Liver (tissue), 9 donors: ENCODE measurements around the gene ANKLE1. TPM values are rescaled to one million over a fixed set of nuclear protein-coding genes. Genes with fewer than 3 reads are reported as not detected.

Experiments
- DNase-seq: peaks from one replicate; pipeline ENCODE4 v3.0.0-alpha.2; 2017; ENCODE audit warnings: low spot score
- H3K27ac ChIP-seq, 2 donors: one replicate each; pipeline ENCODE4 v1.7.0; 2013; ENCODE audit warnings: inconsistent platforms in 2 of 2, low read length in 2 of 2, control low read depth in 1 of 2, low read depth in 1 of 2, mild to moderate bottlenecking in 1 of 2
- H3K27me3 ChIP-seq, 4 donors: one replicate each; pipeline versions ENCODE4 v1.6.1 to v1.7.0; 2013; ENCODE audit warnings: low read length in 3 of 4, inconsistent platforms in 1 of 4, mild to moderate bottlenecking in 1 of 4, moderate library complexity in 1 of 4; ENCODE audit not compliant: control insufficient read depth in 4 of 4, insufficient read depth in 4 of 4
- H3K36me3 ChIP-seq, 4 donors: one replicate each; pipeline versions ENCODE4 v1.6.1 to v1.7.0; 2013; ENCODE audit warnings: low read length in 3 of 4, mild to moderate bottlenecking in 3 of 4, low read depth in 1 of 4, moderate library complexity in 1 of 4; ENCODE audit not compliant: control insufficient read depth in 4 of 4, insufficient read depth in 3 of 4
- H3K4me1 ChIP-seq, 4 donors: one replicate each; pipeline versions ENCODE4 v1.6.1 to v1.7.0; 2013; ENCODE audit warnings: low read length in 3 of 4, mild to moderate bottlenecking in 3 of 4, moderate library complexity in 1 of 4; ENCODE audit not compliant: control insufficient read depth in 4 of 4, insufficient read depth in 4 of 4
- H3K4me3 ChIP-seq, 3 donors: one replicate each; pipeline versions ENCODE4 v1.6.1 to v1.7.0; 2013; ENCODE audit warnings: low read length in 3 of 3, control low read depth in 1 of 3, low read depth in 1 of 3, mild to moderate bottlenecking in 1 of 3
- H3K9ac ChIP-seq, 2 donors: one replicate each; pipeline ENCODE4 v1.7.0; 2013; ENCODE audit warnings: low read length in 2 of 2, mild to moderate bottlenecking in 2 of 2, moderate library complexity in 2 of 2, control low read depth in 1 of 2, low read depth in 1 of 2
- H3K9me3 ChIP-seq, 4 donors: one replicate each; pipeline versions ENCODE4 v1.6.1 to v1.7.0; 2013; ENCODE audit warnings: low read length in 3 of 4; ENCODE audit not compliant: control insufficient read depth in 4 of 4
- EGR1 ChIP-seq, 2 donors: IDR thresholded peaks; 2 replicates each; pipeline ENCODE4 v1.6.1; 2016 to 2018; ENCODE audit warnings: antibody characterized with exemption in 2 of 2, low read depth in 2 of 2
- FOXA1 ChIP-seq: IDR thresholded peaks from 2 replicates; pipeline ENCODE4 v1.6.1; 2016; ENCODE audit warnings: antibody characterized with exemption
- FOXA2 ChIP-seq: IDR thresholded peaks from 2 replicates; pipeline ENCODE4 v1.6.1; 2016; ENCODE audit warnings: antibody characterized with exemption
- HNF4A ChIP-seq, 2 donors: conservative IDR thresholded peaks; 2 replicates each; pipeline ENCODE4 v1.6.1; 2016; ENCODE audit warnings: antibody characterized with exemption in 2 of 2, mild to moderate bottlenecking in 2 of 2
- HNF4G ChIP-seq: IDR thresholded peaks from 2 replicates; pipeline ENCODE4 v1.6.1; 2016; ENCODE audit warnings: antibody characterized with exemption
- JUND ChIP-seq, 2 donors: IDR thresholded peaks; 2 replicates each; pipeline ENCODE4 v1.6.1; 2016; ENCODE audit warnings: antibody characterized with exemption in 2 of 2
- MAX ChIP-seq: IDR thresholded peaks from 2 replicates; pipeline ENCODE4 v1.6.1; 2016; ENCODE audit warnings: antibody characterized with exemption
- NR2F2 ChIP-seq: IDR thresholded peaks from 2 replicates; pipeline ENCODE4 v1.6.1; 2016; ENCODE audit warnings: antibody characterized with exemption
- RAD21 ChIP-seq, 2 donors: IDR thresholded peaks; 2 replicates each; pipeline ENCODE4 v1.6.1; 2016; ENCODE audit warnings: antibody characterized with exemption in 2 of 2, mild to moderate bottlenecking in 2 of 2
- RXRA ChIP-seq, 2 donors: IDR thresholded peaks; 2 replicates each; pipeline ENCODE4 v1.6.1; 2017 to 2018; ENCODE audit warnings: antibody characterized with exemption in 2 of 2, mild to moderate bottlenecking in 1 of 2
- SP1 ChIP-seq: IDR thresholded peaks from 2 replicates; pipeline ENCODE4 v1.6.1; 2018; ENCODE audit warnings: antibody characterized with exemption, mild to moderate bottlenecking
- TAF1 ChIP-seq: conservative IDR thresholded peaks from 2 replicates; pipeline ENCODE4 v1.6.1; 2016; ENCODE audit warnings: antibody characterized with exemption, mild to moderate bottlenecking
- YY1 ChIP-seq: IDR thresholded peaks from 2 replicates; pipeline ENCODE4 v1.6.1; 2016; ENCODE audit warnings: antibody characterized with exemption, mild to moderate bottlenecking
- WGBS: extraction: QIAGEN DNeasy Blood & Tissue Kit; methylation state at CpG from one replicate; pipeline ENCODE4 v1.1.7; 2013; 5-methylcytosine and 5-hydroxymethylcytosine counted together
- polyA plus RNA-seq, 2 donors: library from polyadenylated mRNA; stranded (reverse) in 1 of 2; unstranded in 1 of 2; fragments of 200-250 nt in 1 of 2; fragments of >200 nt in 1 of 2; fragmentation: Nextera tagmentation in 1 of 2; extraction: Ambion mirVana in 1 of 2; gene quantifications; one replicate each; pipeline versions ENCODE4 v1.2.1 to v1.2.3, GENCODE V29; 2013 to 2015
- total RNA-seq, 2 donors: library from RNA; depleted of rRNA; stranded (reverse); fragments of >200 nt; gene quantifications; one replicate each; pipeline ENCODE4 v1.2.3, GENCODE V29; 2014
- TF ChIP-seq, protein P1 (sequence below): IDR thresholded peaks from 2 replicates; pipeline ENCODE4 v1.6.1; 2016; ENCODE audit warnings: antibody characterized with exemption
- TF ChIP-seq, protein P2 (sequence below): IDR thresholded peaks from 2 replicates; pipeline ENCODE4 v1.6.1; 2016; ENCODE audit warnings: antibody characterized with exemption
- TF ChIP-seq, protein P3 (sequence below): fragments of 150-350 bp; IDR thresholded peaks from 2 replicates; pipeline ENCODE4 v1.5.1; 2017; ENCODE audit warnings: improper control_type of control experiment, low read depth, low read length; ENCODE audit not compliant: missing input control
- donor health status: healthy.
- donor health status: healthy.
- donor health status: healthy.
- donor health status: healthy.
- donor health status: healthy.

The ANKLE1 gene
- total and polyA plus RNA-seq, 4 donors, result 0.10 to 43.2 (median 0.29) TPM

DNA sequence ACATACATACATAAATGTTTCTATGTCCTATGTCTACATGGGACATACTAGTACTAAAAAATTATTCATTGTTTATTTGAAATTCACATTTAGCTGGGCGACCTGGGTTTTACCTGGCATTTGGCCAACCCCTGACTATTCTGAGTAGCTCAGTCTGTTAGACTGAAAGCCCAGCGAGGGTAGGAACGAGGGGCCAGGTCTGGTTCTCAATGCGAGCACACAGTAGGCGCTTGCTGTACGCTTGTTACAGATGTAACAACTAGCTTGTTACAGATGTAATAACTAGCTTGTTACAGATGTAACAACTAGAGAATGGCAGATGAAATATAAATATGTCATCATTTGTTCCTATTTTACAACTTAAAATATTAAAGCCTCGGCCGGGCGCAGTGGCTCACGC is 53.9 kb downstream of the ANKLE1 start:
- H3K9ac ChIP-seq, result no peak overlapping the region
- H3K27ac ChIP-seq, result no peak overlapping the region
- DNase-seq, result no peak
- 73% methylated on average over 10 of the region's 10 CpGs for WGBS
- H3K27me3 ChIP-seq, result no peaks in the 10 kb centered on the region
- no peaks in the 10 kb centered on the region for H3K36me3 ChIP-seq
- TF ChIP-seq FOXA2, result no peak
- no peak for TF ChIP-seq TAF1
- TF ChIP-seq MAX, result no peak
- no peak for TF ChIP-seq HNF4G
- TF ChIP-seq HNF4A (conservative IDR thresholded peaks at IDR 0.05), result no peak
- TF ChIP-seq, protein P1, sequence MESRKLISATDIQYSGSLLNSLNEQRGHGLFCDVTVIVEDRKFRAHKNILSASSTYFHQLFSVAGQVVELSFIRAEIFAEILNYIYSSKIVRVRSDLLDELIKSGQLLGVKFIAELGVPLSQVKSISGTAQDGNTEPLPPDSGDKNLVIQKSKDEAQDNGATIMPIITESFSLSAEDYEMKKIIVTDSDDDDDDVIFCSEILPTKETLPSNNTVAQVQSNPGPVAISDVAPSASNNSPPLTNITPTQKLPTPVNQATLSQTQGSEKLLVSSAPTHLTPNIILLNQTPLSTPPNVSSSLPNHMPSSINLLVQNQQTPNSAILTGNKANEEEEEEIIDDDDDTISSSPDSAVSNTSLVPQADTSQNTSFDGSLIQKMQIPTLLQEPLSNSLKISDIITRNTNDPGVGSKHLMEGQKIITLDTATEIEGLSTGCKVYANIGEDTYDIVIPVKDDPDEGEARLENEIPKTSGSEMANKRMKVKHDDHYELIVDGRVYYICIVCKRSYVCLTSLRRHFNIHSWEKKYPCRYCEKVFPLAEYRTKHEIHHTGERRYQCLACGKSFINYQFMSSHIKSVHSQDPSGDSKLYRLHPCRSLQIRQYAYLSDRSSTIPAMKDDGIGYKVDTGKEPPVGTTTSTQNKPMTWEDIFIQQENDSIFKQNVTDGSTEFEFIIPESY, result no peak
- TF ChIP-seq RXRA (IDR thresholded peaks at IDR 0.05), result no peak
- TF ChIP-seq EGR1 (IDR thresholded peaks at IDR 0.05; ENCODE audit: low read depth in 2 of 2), result no peak
- TF ChIP-seq, protein P2, sequence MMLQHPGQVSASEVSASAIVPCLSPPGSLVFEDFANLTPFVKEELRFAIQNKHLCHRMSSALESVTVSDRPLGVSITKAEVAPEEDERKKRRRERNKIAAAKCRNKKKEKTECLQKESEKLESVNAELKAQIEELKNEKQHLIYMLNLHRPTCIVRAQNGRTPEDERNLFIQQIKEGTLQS, result no peak
- TF ChIP-seq YY1, result no peak
- TF ChIP-seq SP1, result no peak
- no peak for TF ChIP-seq JUND (IDR thresholded peaks at IDR 0.05)
- TF ChIP-seq, protein P3, sequence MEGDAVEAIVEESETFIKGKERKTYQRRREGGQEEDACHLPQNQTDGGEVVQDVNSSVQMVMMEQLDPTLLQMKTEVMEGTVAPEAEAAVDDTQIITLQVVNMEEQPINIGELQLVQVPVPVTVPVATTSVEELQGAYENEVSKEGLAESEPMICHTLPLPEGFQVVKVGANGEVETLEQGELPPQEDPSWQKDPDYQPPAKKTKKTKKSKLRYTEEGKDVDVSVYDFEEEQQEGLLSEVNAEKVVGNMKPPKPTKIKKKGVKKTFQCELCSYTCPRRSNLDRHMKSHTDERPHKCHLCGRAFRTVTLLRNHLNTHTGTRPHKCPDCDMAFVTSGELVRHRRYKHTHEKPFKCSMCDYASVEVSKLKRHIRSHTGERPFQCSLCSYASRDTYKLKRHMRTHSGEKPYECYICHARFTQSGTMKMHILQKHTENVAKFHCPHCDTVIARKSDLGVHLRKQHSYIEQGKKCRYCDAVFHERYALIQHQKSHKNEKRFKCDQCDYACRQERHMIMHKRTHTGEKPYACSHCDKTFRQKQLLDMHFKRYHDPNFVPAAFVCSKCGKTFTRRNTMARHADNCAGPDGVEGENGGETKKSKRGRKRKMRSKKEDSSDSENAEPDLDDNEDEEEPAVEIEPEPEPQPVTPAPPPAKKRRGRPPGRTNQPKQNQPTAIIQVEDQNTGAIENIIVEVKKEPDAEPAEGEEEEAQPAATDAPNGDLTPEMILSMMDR, result no peak
- no peak for TF ChIP-seq NR2F2
- no peak for TF ChIP-seq FOXA1
- no peak for TF ChIP-seq RAD21 (IDR thresholded peaks at IDR 0.05)
- peaks cover 9 to 37% (median 26%) of the 10 kb centered on the region in 4 donors for H3K4me1 ChIP-seq
- H3K4me3 ChIP-seq, result no peak overlapping the region
- H3K9me3 ChIP-seq, result no peaks in the 10 kb centered on the region

Other genes with a start within 250 kb of the ANKLE1 start
- 1 to 10 TPM; 3.3 to 5.7 TPM for gene HAUS8, start 206.4 kb upstream of the ANKLE1 start, total RNA-seq
- gene HAUS8, start 206.4 kb upstream of the ANKLE1 start, polyA plus RNA-seq, result 1 to 10 TPM; 3.3 to 4.2 TPM
- 10 to 100 TPM; 21.5 to 32.5 TPM for gene MYO9B, start 206.1 kb upstream of the ANKLE1 start, total RNA-seq
- 10 to 100 TPM in 1 of 2 donors, 1 to 10 TPM in 1; 9.1 to 20.5 TPM for gene MYO9B, start 206.1 kb upstream of the ANKLE1 start, polyA plus RNA-seq
- gene USE1, start 66.5 kb upstream of the ANKLE1 start, total RNA-seq, result 10 to 100 TPM in 1 of 2 donors, 1 to 10 TPM in 1; 9.6 to 13.6 TPM
- 10 to 100 TPM; 22.6 to 27.8 TPM for gene USE1, start 66.5 kb upstream of the ANKLE1 start, polyA plus RNA-seq
- 10 to 100 TPM in 1 of 2 donors, 1 to 10 TPM in 1; 4.9 to 10.5 TPM for gene OCEL1, start 55.7 kb upstream of the ANKLE1 start, total RNA-seq
- 10 to 100 TPM; 31.1 to 32.5 TPM for gene OCEL1, start 55.7 kb upstream of the ANKLE1 start, polyA plus RNA-seq
- gene NR2F6, start 36.0 kb upstream of the ANKLE1 start, total RNA-seq, result 10 to 100 TPM; 52.2 to 86.1 TPM
- gene NR2F6, start 36.0 kb upstream of the ANKLE1 start, polyA plus RNA-seq, result 10 to 100 TPM; 30.5 to 53.1 TPM
- 1 to 10 TPM; 2.1 to 2.6 TPM for gene USHBP1, start 17.2 kb upstream of the ANKLE1 start, total RNA-seq
- 1 to 10 TPM; 1.2 to 1.6 TPM for gene USHBP1, start 17.2 kb upstream of the ANKLE1 start, polyA plus RNA-seq
- gene BABAM1, start 14.5 kb upstream of the ANKLE1 start, total RNA-seq, result 10 to 100 TPM; 29.3 to 47.0 TPM
- 10 to 100 TPM; 31.3 to 35.7 TPM for gene BABAM1, start 14.5 kb upstream of the ANKLE1 start, polyA plus RNA-seq
- 10 to 100 TPM in 1 of 2 donors, 1 to 10 TPM in 1; 6.3 to 26.9 TPM for gene ABHD8, start 21.5 kb downstream of the ANKLE1 start, total RNA-seq
- 10 to 100 TPM in 1 of 2 donors, 1 to 10 TPM in 1; 8.6 to 20.2 TPM for gene ABHD8, start 21.5 kb downstream of the ANKLE1 start, polyA plus RNA-seq
- gene MRPL34, start 24.0 kb downstream of the ANKLE1 start, total RNA-seq, result 100 to 1,000 TPM in 1 of 2 donors, 10 to 100 TPM in 1; 23.3 to 123 TPM
- gene MRPL34, start 24.0 kb downstream of the ANKLE1 start, polyA plus RNA-seq, result 100 to 1,000 TPM; 158 to 301 TPM
- 10 to 100 TPM in 1 of 2 donors, 1 to 10 TPM in 1; 7.9 to 13.5 TPM for gene DDA1, start 27.7 kb downstream of the ANKLE1 start, total RNA-seq
- gene DDA1, start 27.7 kb downstream of the ANKLE1 start, polyA plus RNA-seq, result 10 to 100 TPM; 28.2 to 37.9 TPM
- gene ANO8, start 53.0 kb downstream of the ANKLE1 start, total RNA-seq, result 1 to 10 TPM; 1.8 to 5.8 TPM
- gene ANO8, start 53.0 kb downstream of the ANKLE1 start, polyA plus RNA-seq, result 1 to 10 TPM in 1 of 2 donors, under 1 TPM in 1; 0.75 to 2.3 TPM
- gene GTPBP3, start 55.7 kb downstream of the ANKLE1 start, total RNA-seq, result 10 to 100 TPM in 1 of 2 donors, 1 to 10 TPM in 1; 9.8 to 15.5 TPM
- gene GTPBP3, start 55.7 kb downstream of the ANKLE1 start, polyA plus RNA-seq, result 1 to 10 TPM; 4.9 to 9.4 TPM
- 10 to 100 TPM in 1 of 2 donors, 1 to 10 TPM in 1; 7.4 to 11.8 TPM for gene PLVAP, start 95.4 kb downstream of the ANKLE1 start, total RNA-seq
- 1 to 10 TPM; 4.2 to 9.9 TPM for gene PLVAP, start 95.4 kb downstream of the ANKLE1 start, polyA plus RNA-seq
- under 1 TPM in 1 of 2 donors, not detected in 1; 0.50 TPM for gene CCDC194, start 112.3 kb downstream of the ANKLE1 start, total RNA-seq
- under 1 TPM in 1 of 2 donors, not detected in 1; 0.12 TPM for gene CCDC194, start 112.3 kb downstream of the ANKLE1 start, polyA plus RNA-seq
- 10 to 100 TPM; 25.6 to 67.4 TPM for gene BST2, start 123.7 kb downstream of the ANKLE1 start, total RNA-seq
- 100 to 1,000 TPM; 179 to 239 TPM for gene BST2, start 123.7 kb downstream of the ANKLE1 start, polyA plus RNA-seq
- gene MVB12A, start 138.1 kb downstream of the ANKLE1 start, total RNA-seq, result 10 to 100 TPM in 1 of 2 donors, 1 to 10 TPM in 1; 9.8 to 17.2 TPM
- 10 to 100 TPM; 14.3 to 22.8 TPM for gene MVB12A, start 138.1 kb downstream of the ANKLE1 start, polyA plus RNA-seq
- under 1 TPM; 0.08 to 0.14 TPM for gene TMEM221, start 166.8 kb downstream of the ANKLE1 start, total RNA-seq
- gene TMEM221, start 166.8 kb downstream of the ANKLE1 start, polyA plus RNA-seq, result under 1 TPM; 0.06 to 0.15 TPM
- not detected for gene NXNL1, start 179.0 kb downstream of the ANKLE1 start, total RNA-seq
- gene NXNL1, start 179.0 kb downstream of the ANKLE1 start, polyA plus RNA-seq, result not detected
- gene SLC27A1, start 188.6 kb downstream of the ANKLE1 start, total RNA-seq, result 1 to 10 TPM; 3.5 to 7.4 TPM
- gene SLC27A1, start 188.6 kb downstream of the ANKLE1 start, polyA plus RNA-seq, result 1 to 10 TPM; 2.4 to 4.4 TPM
- gene PGLS, start 229.7 kb downstream of the ANKLE1 start, total RNA-seq, result 10 to 100 TPM; 16.9 to 25.7 TPM
- 10 to 100 TPM; 32.8 to 62.2 TPM for gene PGLS, start 229.7 kb downstream of the ANKLE1 start, polyA plus RNA-seq